CD14-positive monocyte (primary cell): Measurements from ENCODE around the gene CCNG2. TPM values are rescaled to one million over a fixed set of nuclear protein-coding genes. Genes with fewer than 3 reads are reported as not detected.

Source experiments
- DNase-seq, 3 donors: peaks; one replicate each; pipeline ENCODE4 v3.0.0-alpha.2; 2011 to 2022
- H2AFZ ChIP-seq: 2 replicates; pipeline ENCODE4 v1.6.0; 2012; ENCODE audit warnings: mild to moderate bottlenecking, low read depth, low read length, inconsistent platforms; ENCODE audit not compliant: insufficient read depth, poor library complexity, severe bottlenecking
- H3K27ac ChIP-seq, 2 donors: 1 replicate in 1 of 2; 2 replicates in 1 of 2; pipeline ENCODE4 v1.5.1; 2012 to 2013; ENCODE audit warnings: low read length in 2 of 2, control low read depth in 1 of 2, inconsistent platforms in 1 of 2, low read depth in 1 of 2, mild to moderate bottlenecking in 1 of 2
- H3K27me3 ChIP-seq, 2 donors: one replicate each; pipeline versions ENCODE4 v1.6.0 to v1.6.1; 2011 to 2013; ENCODE audit warnings: low read length in 2 of 2; ENCODE audit not compliant: control insufficient read depth in 2 of 2, insufficient read depth in 2 of 2
- H3K36me3 ChIP-seq, 2 donors: replicated peaks in 1 of 2; 1 replicate in 1 of 2; 2 replicates in 1 of 2; pipeline versions ENCODE4 v1.5.1 to v1.6.1; 2012 to 2013; ENCODE audit warnings: low read length in 2 of 2, control low read depth in 1 of 2, inconsistent platforms in 1 of 2, mild to moderate bottlenecking in 1 of 2; ENCODE audit not compliant: insufficient read depth in 2 of 2, control insufficient read depth in 1 of 2
- H3K4me1 ChIP-seq, 2 donors: 1 replicate in 1 of 2; 2 replicates in 1 of 2; pipeline versions ENCODE4 v1.5.1 to v1.6.1; 2012 to 2013; ENCODE audit warnings: low read length in 2 of 2, control low read depth in 1 of 2, inconsistent platforms in 1 of 2, mild to moderate bottlenecking in 1 of 2, moderate library complexity in 1 of 2; ENCODE audit not compliant: insufficient read depth in 2 of 2, control insufficient read depth in 1 of 2
- H3K4me2 ChIP-seq: replicated peaks from 2 replicates; pipeline ENCODE3; 2012; ENCODE audit warnings: low read length, moderate library complexity, mild to moderate bottlenecking; ENCODE audit not compliant: poor library complexity, severe bottlenecking; ENCODE audit errors: extremely low read depth
- H3K4me3 ChIP-seq, 3 experiments: fragments of 200-600 bp in 1 of 3; sonication (generic) in 1 of 3; replicated peaks in 1 of 3; 1 replicate in 2 of 3; 2 replicates in 1 of 3; pipeline ENCODE4 v1.5.1; 2011 to 2013; ENCODE audit warnings: low read length in 3 of 3, mild to moderate bottlenecking in 3 of 3, control low read depth in 2 of 3, low read depth in 2 of 3, inconsistent platforms in 1 of 3, moderate library complexity in 1 of 3
- H3K79me2 ChIP-seq: 2 replicates; pipeline ENCODE4 v1.6.0; 2012; ENCODE audit warnings: mild to moderate bottlenecking, control low read depth, inconsistent platforms, low read length, moderate library complexity; ENCODE audit not compliant: insufficient read depth
- H3K9ac ChIP-seq: 2 replicates; pipeline ENCODE4 v1.6.0; 2017; ENCODE audit warnings: low read length, mild to moderate bottlenecking; ENCODE audit not compliant: insufficient read depth, poor library complexity, severe bottlenecking
- H3K9me3 ChIP-seq, 2 donors: replicated peaks in 1 of 2; 1 replicate in 1 of 2; 2 replicates in 1 of 2; pipeline versions ENCODE4 v1.5.1 to v1.6.1; 2012 to 2013; ENCODE audit warnings: low read length in 2 of 2, control low read depth in 1 of 2; ENCODE audit not compliant: control insufficient read depth in 1 of 2, insufficient read depth in 1 of 2
- H4K20me1 ChIP-seq: 2 replicates; pipeline ENCODE4 v1.6.0; 2012; ENCODE audit warnings: mild to moderate bottlenecking, low read length, control low read depth, moderate library complexity; ENCODE audit not compliant: insufficient read depth
- H3K27ac Mint-ChIP-seq, 7 donors: one replicate each; pipeline ENCODE4 v1.8.0; 2020; ENCODE audit warnings: mild to moderate bottlenecking in 7 of 7, mixed read lengths in 7 of 7, moderate library complexity in 6 of 7, inconsistent platforms in 2 of 7
- H3K27me3 Mint-ChIP-seq, 3 donors: one replicate each; pipeline ENCODE4 v1.8.0; 2021 to 2022; ENCODE audit warnings: low read depth in 3 of 3, mild to moderate bottlenecking in 3 of 3, mixed read lengths in 3 of 3, moderate library complexity in 3 of 3, inconsistent platforms in 1 of 3
- H3K36me3 Mint-ChIP-seq, 2 donors: one replicate each; pipeline ENCODE4 v1.8.0; 2020; ENCODE audit warnings: mixed read lengths in 2 of 2, inconsistent platforms in 1 of 2, mild to moderate bottlenecking in 1 of 2
- H3K4me1 Mint-ChIP-seq: one replicate; pipeline ENCODE4 v1.8.0; 2020; ENCODE audit warnings: mild to moderate bottlenecking, mixed read lengths
- H3K4me3 Mint-ChIP-seq, 2 donors: one replicate each; pipeline ENCODE4 v1.8.0; 2020; ENCODE audit warnings: mild to moderate bottlenecking in 2 of 2, mixed read lengths in 2 of 2, moderate library complexity in 1 of 2
- H3K9me3 Mint-ChIP-seq, 7 donors: one replicate each; pipeline ENCODE4 v1.8.0; 2020 to 2022; ENCODE audit warnings: mixed read lengths in 7 of 7, mild to moderate bottlenecking in 6 of 7, moderate library complexity in 6 of 7, inconsistent platforms in 2 of 7
- CTCF ChIP-seq: fragments of 200-600 bp; IDR thresholded peaks from one replicate; pipeline ENCODE4 v1.8.0; 2022; ENCODE audit warnings: antibody characterized with exemption, mild to moderate bottlenecking
- WGBS: methylation state at CpG from one replicate; pipeline ENCODE4 v1.1.5; 2013; ENCODE audit warnings: missing lambda C conversion rate; ENCODE audit not compliant: insufficient coverage; 5-methylcytosine and 5-hydroxymethylcytosine counted together
- intact Hi-C, 2 donors: fragments of 100-400 bp; cut with micrococcal nuclease; formaldehyde crosslinking; loops; one replicate each; pipeline versions ENCODE4 v1.15.0 to v1.15.1; 2023
- polyA plus RNA-seq, 3 donors: library from polyadenylated mRNA; depleted of rRNA in 1 of 3; unstranded in 2 of 3; stranded (reverse) in 1 of 3; fragments of 300-500 nt in 2 of 3; fragments of >200 nt in 1 of 3; fragmentation: Illumina TruSeq in 2 of 3; gene quantifications; 1 replicate in 2 of 3; 2 replicates in 1 of 3; pipeline ENCODE4 v1.2.3, GENCODE V29; 2012 to 2021

CCNG2 gene
- polyA plus RNA-seq, 3 donors = 17.6 to 26.4 (median 23.3) TPM

- H3K27me3 ChIP-seq = no peaks in the 10 kb centered on the region
- H3K4me1 ChIP-seq = no peaks in the 10 kb centered on the region
- no peak for DNase-seq
- H3K27ac Mint-ChIP-seq = peak overlapping the region in 1 of 7 donors; percentile 29
- no peak overlapping the region for H2AFZ ChIP-seq
- H3K4me2 ChIP-seq = no peak overlapping the region
- no peak overlapping the region for H3K4me3 ChIP-seq
- no peaks in the 10 kb centered on the region for H3K9me3 ChIP-seq
- no peak overlapping the region for H3K27ac ChIP-seq
- peaks cover 25% of the 10 kb centered on the region for H4K20me1 ChIP-seq
- H3K79me2 ChIP-seq = no peaks in the 10 kb centered on the region
- H3K36me3 ChIP-seq = peaks cover 42 to 51% of the 10 kb centered on the region in 2 donors
- H3K27me3 Mint-ChIP-seq = peaks cover 0 to 3% (median 0%) of the 10 kb centered on the region in 3 donors
- TF ChIP-seq CTCF = no peak
- H3K36me3 Mint-ChIP-seq = peaks cover 46% of the 10 kb centered on the region in 2 donors
- intact Hi-C loops = no loop called here
- H3K9ac ChIP-seq = no peak overlapping the region
- no peaks in the 10 kb centered on the region for H3K9me3 Mint-ChIP-seq
- H3K4me3 Mint-ChIP-seq = no peak overlapping the region
- 100% methylated on average over 1 of the region's 4 CpGs for WGBS
- H3K4me1 Mint-ChIP-seq = no peaks in the 10 kb centered on the region
Measured at GRCh38 chr4:77170926-77171325, 13.9 kb downstream of the CCNG2 start.

GRCh38 chr4:77172336-77172735 is 15.3 kb downstream of the CCNG2 start:
- Histone ChIP-seq H3K9ac (no peak overlapping the region), H3K4me3 (no peak overlapping the region), H3K27me3 (no peaks in the 10 kb centered on the region), H4K20me1 (peaks cover 22% of the 10 kb centered on the region), H2AFZ (no peak overlapping the region), H3K4me2 (no peak overlapping the region), H3K79me2 (no peaks in the 10 kb centered on the region), H3K4me1 (no peaks in the 10 kb centered on the region), H3K27ac (no peak overlapping the region), H3K9me3 (no peaks in the 10 kb centered on the region), H3K36me3 (peaks cover 33 to 37% of the 10 kb centered on the region in 2 donors)
- 90% methylated on average over 2 of the region's 3 CpGs for WGBS
- no peak for DNase-seq
- Mint-ChIP-seq H3K4me1 (no peaks in the 10 kb centered on the region), H3K36me3 (peaks cover 38% of the 10 kb centered on the region in 2 donors), H3K4me3 (no peak overlapping the region), H3K9me3 (no peaks in the 10 kb centered on the region), H3K27me3 (peaks cover 0 to 3% (median 0%) of the 10 kb centered on the region in 3 donors), H3K27ac (no peak overlapping the region)
- intact Hi-C loops = no loop called here
- no peak for TF ChIP-seq CTCF
